SK-N-SH (cell line): ENCODE data around the gene PCYT2. TPM values are rescaled to one million over a fixed set of nuclear protein-coding genes. Genes with fewer than 3 reads are reported as not detected.

Experiments
- CTCF ChIA-PET: fragments of 300-600, 350-600 bp; formaldehyde crosslinking; extraction: SDS; loops from one replicate; lab custom pipeline; 2021; lab: Yijun Ruan, JAX
- POLR2A ChIA-PET: fragments of 350-600 bp; sonication (Branson Sonifier 250); formaldehyde crosslinking; extraction: SDS; loops from one replicate; lab custom pipeline; 2020; ENCODE audit warnings: antibody characterized with exemption, inconsistent platforms; lab: Yijun Ruan, JAX
- DNase-seq: peaks from one replicate; pipeline ENCODE4 v3.0.0; 2012
- H2AFZ ChIP-seq: fragments of 200-600 bp; sonication (generic); 2 replicates; pipeline ENCODE4 v1.8.1; 2016; ENCODE audit warnings: antibody characterized with exemption, mild to moderate bottlenecking, low read depth
- H3F3A ChIP-seq: fragments of 200-600 bp; sonication (generic); replicated peaks from 2 replicates; pipeline ENCODE3; 2016; ENCODE audit warnings: antibody characterized with exemption, mild to moderate bottlenecking; ENCODE audit not compliant: insufficient read depth
- H3K27ac ChIP-seq, 2 experiments: fragments of 200-500 bp in 1 of 2; fragments of 200-600 bp in 1 of 2; sonication (Bioruptor generic) in 1 of 2; sonication (generic), shearing (Covaris generic) in 1 of 2; 2 replicates each; pipeline versions ENCODE4 v1.5.1 to v1.6.1; 2014 to 2016; ENCODE audit warnings: low read depth in 2 of 2, inconsistent platforms in 1 of 2, low read length in 1 of 2, mild to moderate bottlenecking in 1 of 2, mixed read lengths in 1 of 2
- H3K27me3 ChIP-seq: fragments of 200-600 bp; sonication (generic), shearing (Covaris generic); 2 replicates; pipeline ENCODE4 v1.6.1; 2016; ENCODE audit warnings: mixed run types; ENCODE audit not compliant: insufficient read depth
- H3K36me3 ChIP-seq, 2 experiments: fragments of 200-500 bp in 1 of 2; fragments of 200-600 bp in 1 of 2; sonication (Bioruptor generic) in 1 of 2; sonication (generic) in 1 of 2; replicated peaks in 1 of 2; 2 replicates each; pipeline versions ENCODE3 to v1.5.1; 2014 to 2016; ENCODE audit warnings: low read length in 1 of 2, mild to moderate bottlenecking in 1 of 2; ENCODE audit not compliant: insufficient read depth in 2 of 2, control insufficient read depth in 1 of 2
- H3K4me1 ChIP-seq, 2 experiments: fragments of 200-500 bp in 1 of 2; fragments of 200-600 bp in 1 of 2; sonication (Bioruptor generic) in 1 of 2; sonication (generic), shearing (Covaris generic) in 1 of 2; 2 replicates each; pipeline versions ENCODE4 v1.5.1 to v1.6.1; 2014 to 2016; ENCODE audit warnings: low read depth in 1 of 2, low read length in 1 of 2, mixed run types in 1 of 2; ENCODE audit not compliant: insufficient read depth in 2 of 2, control insufficient read depth in 1 of 2
- H3K4me2 ChIP-seq: fragments of 200-600 bp; sonication (generic), shearing (Covaris generic); 2 replicates; pipeline ENCODE4 v1.6.1; 2017; ENCODE audit warnings: mixed run types
- H3K4me3 ChIP-seq, 2 experiments: fragments of 200-500 bp in 1 of 2; fragments of 200-600 bp in 1 of 2; sonication (Bioruptor generic) in 1 of 2; sonication (generic), shearing (Covaris generic) in 1 of 2; 2 replicates each; pipeline versions ENCODE4 v1.5.1 to v1.8.1; 2014 to 2016; ENCODE audit warnings: low read depth in 2 of 2, inconsistent platforms in 1 of 2, low read length in 1 of 2, mild to moderate bottlenecking in 1 of 2, mixed read lengths in 1 of 2, moderate library complexity in 1 of 2
- H3K79me2 ChIP-seq: fragments of 200-600 bp; sonication (generic); 2 replicates; pipeline ENCODE4 v1.8.1; 2017; ENCODE audit warnings: mild to moderate bottlenecking; ENCODE audit not compliant: insufficient read depth
- H3K9ac ChIP-seq: fragments of 200-600 bp; sonication (generic); 2 replicates; pipeline ENCODE4 v1.6.1; 2017; ENCODE audit warnings: mixed run types
- H3K9me2 ChIP-seq: fragments of 200-600 bp; sonication (generic); 2 replicates; pipeline ENCODE4 v1.6.1; 2017; ENCODE audit warnings: mixed run types
- H3K9me3 ChIP-seq: fragments of 200-600 bp; sonication (generic); 2 replicates; pipeline ENCODE4 v1.6.1; 2017; ENCODE audit warnings: mixed run types, mild to moderate bottlenecking, moderate library complexity
- H4K20me1 ChIP-seq: fragments of 200-600 bp; sonication (generic); 2 replicates; pipeline ENCODE4 v1.6.1; 2017; ENCODE audit warnings: mild to moderate bottlenecking, mixed run types; ENCODE audit not compliant: insufficient read depth
- CTCF ChIP-seq: fragments of 200-600 bp; sonication (generic); IDR thresholded peaks from 2 replicates; pipeline ENCODE4 v1.6.1; 2017; ENCODE audit warnings: antibody characterized with exemption, mild to moderate bottlenecking, moderate library complexity
- FOSL2 ChIP-seq: IDR thresholded peaks from 2 replicates; pipeline ENCODE4 v1.4.0; 2012; ENCODE audit warnings: low read depth, mild to moderate bottlenecking, moderate library complexity, borderline replicate concordance
- FOXJ3 ChIP-seq: sonication (generic); formaldehyde crosslinking; IDR thresholded peaks from 2 replicates; pipeline ENCODE4 v1.5.1; 2020; ENCODE audit warnings: mild to moderate bottlenecking, missing genetic modification reagents
- FOXM1 ChIP-seq: IDR thresholded peaks from 2 replicates; pipeline ENCODE4 v1.4.0; 2012; ENCODE audit warnings: low read depth, mild to moderate bottlenecking
- MAX ChIP-seq: IDR thresholded peaks from 2 replicates; pipeline ENCODE4 v1.4.0; 2012; ENCODE audit warnings: low read depth
- PBX3 ChIP-seq: IDR thresholded peaks from 2 replicates; pipeline ENCODE4; 2012
- RAD21 ChIP-seq: IDR thresholded peaks from 2 replicates; pipeline ENCODE4 v1.6.1; 2012; ENCODE audit warnings: mild to moderate bottlenecking, low read length
- RFX5 ChIP-seq: IDR thresholded peaks from 2 replicates; pipeline ENCODE4 v1.6.1; 2012; ENCODE audit warnings: mild to moderate bottlenecking, improper control_type of control experiment, low read length
- RXRA ChIP-seq: IDR thresholded peaks from 2 replicates; pipeline ENCODE4 v1.4.0; 2012; ENCODE audit warnings: low read depth, mild to moderate bottlenecking, borderline replicate concordance
- SMC3 ChIP-seq: IDR thresholded peaks from 2 replicates; pipeline ENCODE4 v1.6.1; 2012; ENCODE audit warnings: low read depth, low read length, improper control_type of control experiment
- TAF1 ChIP-seq: IDR thresholded peaks from 2 replicates; pipeline ENCODE4 v1.6.1; 2012; ENCODE audit warnings: low read depth, mild to moderate bottlenecking, low read length, moderate library complexity, borderline replicate concordance
- YY1 ChIP-seq: IDR thresholded peaks from 2 replicates; pipeline ENCODE4 v1.4.0; 2012; ENCODE audit warnings: low read depth, mild to moderate bottlenecking
- WGBS: methylation state at CpG from one replicate; pipeline ENCODE4 v1.1.6; 2017; ENCODE audit warnings: low lambda C conversion rate; 5-methylcytosine and 5-hydroxymethylcytosine counted together
- polyA plus RNA-seq, 3 experiments: library from polyadenylated mRNA; depleted of rRNA; stranded (reverse); fragments of >200 nt; gene quantifications; 2 replicates each; pipeline ENCODE4 v1.2.3, GENCODE V29; 2012

PCYT2 gene
- polyA plus RNA-seq, 1 of the 3 experiments (the other 2 are of a cell fraction), result 46.2 TPM

- peaks cover 53 to 74% of the 10 kb centered on the region in 2 experiments for H3K36me3 ChIP-seq
- peaks cover 73% of the 10 kb centered on the region for H4K20me1 ChIP-seq
- 97% methylated on average over 29 of the region's 29 CpGs for WGBS
- H3K4me2 ChIP-seq, result no peak overlapping the region
- ChIA-PET POLR2A (interaction anchor here (0.6 to 2.1 kb wide), 3 partner anchors 11 to 39 kb away, joined by 3 to 8 read pairs (median 3); partner anchors contain the start of gene MCRIP1), CTCF (interaction anchor here (0.8 to 1.8 kb wide), 11 partner anchors 14 to 176 kb away, joined by 3 to 9 read pairs (median 4); partner anchors contain the start of gene PPP1R27)
- peak; percentile 39 for DNase-seq
- H3K4me3 ChIP-seq, result no peak overlapping the region
- H3F3A ChIP-seq, result peaks cover 13% of the 10 kb centered on the region
- H3K9me2 ChIP-seq, result no peaks in the 10 kb centered on the region
- H3K4me1 ChIP-seq, result peaks cover 17 to 18% of the 10 kb centered on the region in 2 experiments
- TF ChIP-seq RAD21, result 0 out of 2 replicates have a peak, but pooled peaks have one; percentile 22
- 0 out of 2 replicates have a peak, but pooled peaks have one; percentile 14 for TF ChIP-seq CTCF
- no peak for TF ChIP-seq FOSL2
- no peak for TF ChIP-seq SMC3
- H3K9me3 ChIP-seq, result no peaks in the 10 kb centered on the region
- no peak overlapping the region for H3K9ac ChIP-seq
- H3K79me2 ChIP-seq, result peaks cover 98% of the 10 kb centered on the region
- H2AFZ ChIP-seq, result no peak overlapping the region
- H3K27ac ChIP-seq, result no peak overlapping the region
- no peaks in the 10 kb centered on the region for H3K27me3 ChIP-seq
Observed at GRCh38 chr17:81854974-81855774, 56.0 kb downstream of the PCYT2 start.

- Histone ChIP-seq H2AFZ (no peak overlapping the region), H3K9me3 (no peaks in the 10 kb centered on the region), H4K20me1 (peaks cover 48% of the 10 kb centered on the region), H3K4me1 (no peaks in the 10 kb centered on the region; a peak in 1 of 4 replicates), H3K36me3 (peaks cover 46 to 81% of the 10 kb centered on the region in 2 experiments), H3K9ac (no peak overlapping the region), H3K9me2 (no peaks in the 10 kb centered on the region), H3K27me3 (no peaks in the 10 kb centered on the region), H3K4me3 (no peak overlapping the region), H3K4me2 (no peak overlapping the region), H3K27ac (no peak overlapping the region), H3K79me2 (peaks cover 73% of the 10 kb centered on the region), H3F3A (peaks cover 32% of the 10 kb centered on the region)
- ChIA-PET CTCF (interaction anchor here (0.7 to 2.3 kb wide), 7 partner anchors 9 to 114 kb away, joined by 3 to 8 read pairs (median 4); no protein-coding TSS in a partner anchor), POLR2A (no interaction called here)
- no peak for DNase-seq
- no peak for TF ChIP-seq YY1
- TF ChIP-seq TAF1, result no peak
- no peak for TF ChIP-seq FOXM1
- TF ChIP-seq RXRA, result no peak
- no peak for TF ChIP-seq MAX
- TF ChIP-seq PBX3, result no peak
- TF ChIP-seq FOXJ3, result no peak
- TF ChIP-seq RFX5, result no peak
- 94% methylated on average over 12 of the region's 12 CpGs for WGBS
Observed at GRCh38 chr17:81852237-81852636, 59.0 kb downstream of the PCYT2 start.
